Kidney epithelial cell (primary cell): ENCODE measurements around the gene NCBP3. TPM values are rescaled to one million over a fixed set of nuclear protein-coding genes. Genes with fewer than 3 reads are reported as not detected.
A peak's percentile ranks its signal among the peaks of the same experiment; 100 is the strongest.

Experiments used
- DNase-seq: peaks from one replicate; pipeline ENCODE4 v3.0.0-alpha.2; 2010; ENCODE audit warnings: low read depth
- H3K27me3 ChIP-seq: 2 replicates; pipeline ENCODE4 v1.6.0; 2011; ENCODE audit warnings: low read length; ENCODE audit not compliant: control insufficient read depth, insufficient read depth
- H3K36me3 ChIP-seq: 2 replicates; pipeline ENCODE4 v1.5.1; 2011; ENCODE audit warnings: low read length; ENCODE audit not compliant: control insufficient read depth, insufficient read depth
- H3K4me3 ChIP-seq: 2 replicates; pipeline ENCODE4 v1.5.1; 2011; ENCODE audit warnings: low read depth, mild to moderate bottlenecking, control low read depth, low read length
- total RNA-seq: library from RNA; depleted of rRNA; stranded (reverse); fragments of >200 nt; gene quantifications from 2 replicates; pipeline ENCODE4 v1.2.3, GENCODE V29; 2015
- TF ChIP-seq, protein P1 (sequence below): IDR thresholded peaks from 2 replicates; pipeline ENCODE4 v1.5.1; 2011; ENCODE audit warnings: mild to moderate bottlenecking, moderate library complexity, low read length, control low read depth, inconsistent platforms; ENCODE audit not compliant: insufficient read depth, poor library complexity, severe bottlenecking

NCBP3 gene
- total RNA-seq, 1 donor from 2014 or later: 29.1 TPM

GRCh38 chr17:3815925-3816324, 30.1 kb downstream of the NCBP3 start:
- no peaks in the 10 kb centered on the region for H3K27me3 ChIP-seq
- no peak overlapping the region for H3K4me3 ChIP-seq
- TF ChIP-seq, protein P1, sequence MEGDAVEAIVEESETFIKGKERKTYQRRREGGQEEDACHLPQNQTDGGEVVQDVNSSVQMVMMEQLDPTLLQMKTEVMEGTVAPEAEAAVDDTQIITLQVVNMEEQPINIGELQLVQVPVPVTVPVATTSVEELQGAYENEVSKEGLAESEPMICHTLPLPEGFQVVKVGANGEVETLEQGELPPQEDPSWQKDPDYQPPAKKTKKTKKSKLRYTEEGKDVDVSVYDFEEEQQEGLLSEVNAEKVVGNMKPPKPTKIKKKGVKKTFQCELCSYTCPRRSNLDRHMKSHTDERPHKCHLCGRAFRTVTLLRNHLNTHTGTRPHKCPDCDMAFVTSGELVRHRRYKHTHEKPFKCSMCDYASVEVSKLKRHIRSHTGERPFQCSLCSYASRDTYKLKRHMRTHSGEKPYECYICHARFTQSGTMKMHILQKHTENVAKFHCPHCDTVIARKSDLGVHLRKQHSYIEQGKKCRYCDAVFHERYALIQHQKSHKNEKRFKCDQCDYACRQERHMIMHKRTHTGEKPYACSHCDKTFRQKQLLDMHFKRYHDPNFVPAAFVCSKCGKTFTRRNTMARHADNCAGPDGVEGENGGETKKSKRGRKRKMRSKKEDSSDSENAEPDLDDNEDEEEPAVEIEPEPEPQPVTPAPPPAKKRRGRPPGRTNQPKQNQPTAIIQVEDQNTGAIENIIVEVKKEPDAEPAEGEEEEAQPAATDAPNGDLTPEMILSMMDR: peak; percentile 2
- no peak for DNase-seq
- H3K36me3 ChIP-seq: peaks cover 3% of the 10 kb centered on the region

DNA sequence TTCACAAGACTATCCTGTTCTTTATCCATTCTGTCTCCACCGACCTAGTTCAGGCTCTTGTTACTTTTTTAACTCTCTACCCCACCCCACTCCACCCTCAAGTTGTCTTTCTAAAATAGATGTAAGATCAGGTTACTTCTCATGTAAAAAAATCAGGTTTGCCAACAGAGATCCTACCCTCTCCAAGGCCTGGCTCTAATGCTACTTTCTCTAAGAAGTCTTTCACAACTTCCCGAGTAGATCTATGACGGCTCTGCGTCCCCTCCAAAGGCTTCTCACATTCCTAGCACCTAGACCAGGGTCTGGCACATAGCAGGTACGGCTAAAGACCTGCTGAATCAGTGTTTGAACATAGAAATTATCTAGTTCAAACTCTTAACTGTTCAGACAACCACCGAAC, 30.9 kb downstream of the NCBP3 start:
- H3K27me3 ChIP-seq: no peaks in the 10 kb centered on the region
- no peak for DNase-seq
- H3K36me3 ChIP-seq: peaks cover 3% of the 10 kb centered on the region
- H3K4me3 ChIP-seq: no peak overlapping the region
- TF ChIP-seq, protein P1: no peak

DNA sequence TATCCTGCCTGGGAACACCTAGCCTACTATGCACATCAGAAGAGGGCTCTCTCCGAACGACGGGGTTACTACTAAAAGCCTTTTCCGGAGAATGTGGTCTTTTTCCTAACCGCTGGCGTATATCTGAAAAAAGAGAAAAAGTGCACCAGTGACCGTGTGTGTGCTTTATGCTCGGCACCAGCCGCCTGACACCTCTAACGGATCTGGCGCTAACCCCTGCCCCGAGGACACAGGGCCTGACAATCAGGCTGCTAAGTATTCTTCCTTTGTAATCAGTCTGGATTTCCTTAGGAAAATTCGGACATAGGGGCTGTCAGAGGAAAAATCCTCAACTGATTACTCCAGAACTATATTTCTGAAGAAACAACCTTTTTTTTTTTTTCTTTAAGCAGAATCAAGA, 31.7 kb downstream of the NCBP3 start:
- TF ChIP-seq, protein P1: no peak
- Histone ChIP-seq H3K4me3 (no peak overlapping the region), H3K36me3 (peaks cover 3% of the 10 kb centered on the region), H3K27me3 (no peaks in the 10 kb centered on the region)
- no peak for DNase-seq

- H3K27me3 ChIP-seq: no peaks in the 10 kb centered on the region
- no peak overlapping the region for H3K4me3 ChIP-seq
- H3K36me3 ChIP-seq: peaks cover 3% of the 10 kb centered on the region
- no peak for DNase-seq
- TF ChIP-seq, protein P1: no peak
Measured at GRCh38 chr17:3813171-3813570, 32.9 kb downstream of the NCBP3 start.

DNA sequence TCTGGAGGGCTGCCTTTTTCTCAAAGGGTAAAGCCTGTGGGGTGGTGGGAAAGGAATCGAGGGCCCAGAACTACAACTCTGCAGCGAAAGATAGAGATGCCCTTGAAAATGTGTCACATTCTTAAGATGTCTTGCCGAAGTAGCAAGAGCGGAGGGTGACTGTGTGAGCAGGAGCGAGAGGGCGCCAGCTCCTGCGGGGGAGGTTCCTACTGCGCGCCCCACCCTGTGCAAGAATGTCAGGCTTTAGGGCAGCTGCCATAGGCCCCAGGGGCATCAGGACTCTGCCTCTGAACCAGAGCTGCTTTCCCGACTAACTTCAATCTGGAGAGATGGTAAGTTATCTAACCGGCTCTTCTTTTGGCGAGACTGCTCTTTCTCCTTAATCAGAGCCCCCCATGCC, 33.3 kb downstream of the NCBP3 start:
- no peaks in the 10 kb centered on the region for H3K27me3 ChIP-seq
- TF ChIP-seq, protein P1: no peak
- no peak for DNase-seq
- H3K4me3 ChIP-seq: no peak overlapping the region
- H3K36me3 ChIP-seq: peaks cover 3% of the 10 kb centered on the region

DNA sequence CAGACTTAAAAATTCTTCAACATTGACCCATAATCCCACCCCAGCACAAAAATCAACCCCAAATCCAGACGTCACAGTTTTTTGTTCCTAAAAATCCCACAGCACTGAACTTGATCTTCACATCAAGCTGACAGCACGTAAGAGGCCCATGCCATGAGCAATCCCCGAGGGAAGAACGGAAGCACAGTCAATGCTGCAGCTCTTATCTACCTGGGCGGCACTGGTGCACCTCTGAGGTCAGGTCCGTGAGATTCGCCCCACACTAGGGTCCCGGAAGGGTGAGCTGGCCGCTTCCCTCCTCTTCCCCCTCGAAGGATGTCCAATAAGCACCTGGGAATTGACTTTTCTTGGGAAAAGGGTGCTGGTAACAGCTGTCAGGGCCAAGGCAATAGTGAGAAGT, 33.8 kb downstream of the NCBP3 start:
- H3K27me3 ChIP-seq: no peaks in the 10 kb centered on the region
- TF ChIP-seq, protein P1: no peak
- DNase-seq: no peak
- H3K4me3 ChIP-seq: no peak overlapping the region
- peaks cover 3% of the 10 kb centered on the region for H3K36me3 ChIP-seq
